Heart left ventricle (tissue), 13 donors: Measurements from ENCODE around the gene CREG1.

ENCODE experiments used
- POLR2A ChIP-seq, 2 donors: fragments of 450-650 bp; IDR thresholded peaks; one replicate each; pipeline ENCODE4 v1.6.1; 2017; ENCODE audit warnings: antibody characterized with exemption in 2 of 2, mild to moderate bottlenecking in 2 of 2, moderate library complexity in 2 of 2
- TF ChIP-seq, protein P1 (sequence below), 12 donors: fragments of 200-600 bp; sonication (generic) in 4 of 12; IDR thresholded peaks; one replicate each; pipeline versions ENCODE4 v1.5.0 to v1.8.0; 2018 to 2022; ENCODE audit warnings: antibody characterized with exemption in 12 of 12, mild to moderate bottlenecking in 5 of 12
- donor health status: ischemic (EF 13 %, LVEDD 7.1; RV severe dilation, severe dysfunction).
- donor health status: DM: no; HTN: yes; CAD: no.
- donor health status: DM: no; HTN: no; CAD: no.
- donor health status: ischemic (EF 25% LVEDD 6.9; RV normal size, moderate dysfunction).
- donor health status: ischemic (EF 25% LVEDD 5.7; RV mildly dilated, moderate dysfunction).
- donor health status: ischemic (EF 35%, LVEDD 5.7; RV mildly dilated, moderate dysfunction).
- donor health status: nonischemic (EF 11% LVEDD 7.7; RV severe dilation, severe dysfunction).
- donor health status: DM: yes; HTN: yes; CAD: no.
- donor health status: PGD.
- donor health status: ischemic (EF 29% LVEDD 5.4; RV normal size, mild dysfunction).
- donor health status: nonischemic (EF 23%, LVEDD 6.1; RV moderate dilation, normal function).

DNA sequence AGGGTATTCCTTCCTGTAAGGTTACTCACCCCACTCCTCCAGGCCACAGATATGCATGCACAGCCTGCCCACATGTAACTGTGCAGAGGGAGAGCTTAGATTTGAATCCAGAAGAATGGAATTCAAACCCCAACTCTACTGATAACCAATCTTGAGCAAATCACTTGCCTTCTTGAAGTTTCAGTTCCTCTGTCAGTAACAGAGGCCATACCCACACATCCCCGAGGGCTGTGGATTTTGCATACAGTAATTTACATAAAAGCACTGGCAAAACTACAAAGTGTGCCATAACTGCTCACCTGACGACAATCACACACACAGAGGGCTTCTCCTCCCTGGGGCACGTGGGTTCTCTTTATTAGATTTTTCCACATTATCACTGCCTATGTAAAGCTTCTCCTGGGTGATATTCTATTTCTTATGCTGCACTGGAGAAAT lies 53.9 kb downstream of the CREG1 start:
- TF ChIP-seq, protein P1, sequence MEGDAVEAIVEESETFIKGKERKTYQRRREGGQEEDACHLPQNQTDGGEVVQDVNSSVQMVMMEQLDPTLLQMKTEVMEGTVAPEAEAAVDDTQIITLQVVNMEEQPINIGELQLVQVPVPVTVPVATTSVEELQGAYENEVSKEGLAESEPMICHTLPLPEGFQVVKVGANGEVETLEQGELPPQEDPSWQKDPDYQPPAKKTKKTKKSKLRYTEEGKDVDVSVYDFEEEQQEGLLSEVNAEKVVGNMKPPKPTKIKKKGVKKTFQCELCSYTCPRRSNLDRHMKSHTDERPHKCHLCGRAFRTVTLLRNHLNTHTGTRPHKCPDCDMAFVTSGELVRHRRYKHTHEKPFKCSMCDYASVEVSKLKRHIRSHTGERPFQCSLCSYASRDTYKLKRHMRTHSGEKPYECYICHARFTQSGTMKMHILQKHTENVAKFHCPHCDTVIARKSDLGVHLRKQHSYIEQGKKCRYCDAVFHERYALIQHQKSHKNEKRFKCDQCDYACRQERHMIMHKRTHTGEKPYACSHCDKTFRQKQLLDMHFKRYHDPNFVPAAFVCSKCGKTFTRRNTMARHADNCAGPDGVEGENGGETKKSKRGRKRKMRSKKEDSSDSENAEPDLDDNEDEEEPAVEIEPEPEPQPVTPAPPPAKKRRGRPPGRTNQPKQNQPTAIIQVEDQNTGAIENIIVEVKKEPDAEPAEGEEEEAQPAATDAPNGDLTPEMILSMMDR (IDR thresholded peaks at IDR 0.05), result no peak
- TF ChIP-seq POLR2A (IDR thresholded peaks at IDR 0.05), result no peak
